GM21447 (cell line): ENCODE results near the gene PNCK.
"Not testable (repeated sequence)": the region's sequence is repeated elsewhere in the genome, so short reads cannot be mapped to it uniquely, and the experiment has no call there.

ENCODE experiments used
- ATAC-seq: cut with Tn5 transposase; IDR thresholded peaks from one replicate; pipeline ENCODE4 v1.9.1; 2021; ENCODE audit not compliant: unreplicated experiment

Gene PNCK

DNA sequence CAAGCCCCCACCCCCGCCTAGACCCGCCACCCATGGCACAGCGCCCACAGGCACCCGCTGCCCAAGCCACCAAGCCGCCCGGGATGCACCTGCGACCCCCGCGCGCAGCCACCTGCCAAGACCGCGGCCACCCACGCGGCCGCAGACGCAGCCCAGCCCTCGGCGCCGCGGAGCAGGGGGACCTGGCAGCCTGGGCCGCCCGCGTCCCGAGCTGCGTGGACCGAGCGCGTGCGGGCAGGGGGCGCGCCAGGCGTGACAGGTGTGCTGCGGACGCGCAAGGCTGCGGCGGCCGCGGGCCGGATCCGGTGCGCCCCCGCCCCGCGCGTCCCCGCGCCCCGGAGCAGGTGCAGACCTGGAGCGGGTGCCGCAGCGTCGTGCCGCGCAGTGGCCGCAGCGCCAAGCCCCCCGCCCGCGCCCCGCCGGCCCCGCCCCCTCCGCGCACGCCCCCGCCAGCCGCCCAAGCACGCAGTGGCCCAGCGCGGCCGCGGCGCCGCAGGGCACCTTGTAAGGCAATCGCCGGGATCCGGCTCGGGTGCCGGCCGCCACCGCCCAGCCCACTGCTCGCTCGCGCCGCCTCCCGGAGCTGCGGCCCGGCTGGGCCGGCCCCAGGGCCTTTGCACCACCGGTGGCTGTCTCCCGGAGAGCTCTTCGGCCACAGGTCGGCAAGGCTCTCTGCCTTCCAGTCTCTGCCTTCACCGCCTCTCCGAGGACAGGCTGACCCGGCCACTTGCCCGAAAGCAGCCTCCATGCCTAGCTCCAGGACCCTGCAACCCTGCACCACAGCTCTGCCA is at the start of gene PNCK:
Gene PNCK, minus strand, starts transcription at position 386 of the 791 bp plus-strand sequence. CDS start 737 bp downstream, outside the sequence.
- ATAC-seq, result no peak

GRCh38 chrX:153722704-153723350 is 49.2 kb upstream of the PNCK start:
- ATAC-seq, result no peak

DNA sequence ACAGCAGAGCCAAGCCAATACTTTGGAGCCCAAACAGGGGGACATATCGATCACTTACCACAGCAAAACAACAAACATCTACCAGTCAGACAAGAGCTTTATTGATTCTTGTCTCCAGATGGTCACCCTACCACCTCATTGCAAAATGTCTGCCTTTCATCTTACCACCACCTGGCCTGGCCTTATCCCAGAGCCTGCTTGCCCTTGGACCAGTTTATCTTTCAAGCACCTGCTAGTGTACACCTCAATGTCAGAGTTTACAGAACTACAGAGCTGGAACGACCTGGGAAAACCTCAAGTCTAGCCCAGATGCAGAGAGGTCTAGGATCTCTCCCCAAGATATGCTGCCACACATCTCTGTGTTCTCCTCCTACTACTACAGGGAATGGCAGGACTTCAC is 46.1 kb upstream of the PNCK start:
- no peak for ATAC-seq

DNA sequence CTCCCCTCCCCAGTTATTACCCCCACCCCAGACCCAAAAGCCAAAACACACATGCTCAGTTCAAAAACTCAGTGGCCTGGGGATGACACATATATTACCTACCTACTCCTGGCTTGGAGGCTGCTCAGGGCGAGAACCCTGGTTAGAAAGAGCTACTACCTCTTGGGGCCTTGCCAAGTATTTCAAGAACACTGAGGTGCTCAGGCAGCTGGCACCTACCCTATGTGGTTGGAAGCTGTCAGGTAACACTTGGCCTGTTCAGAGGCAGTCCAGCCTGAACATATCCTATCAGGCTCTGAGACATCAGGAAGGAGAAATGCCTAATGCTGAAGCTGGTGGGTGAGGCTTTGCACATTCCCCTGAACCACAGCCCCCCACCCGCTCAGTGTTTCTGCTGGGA is 45.6 kb upstream of the PNCK start:
- no peak for ATAC-seq

GRCh38 chrX:153717445-153717844 is 43.8 kb upstream of the PNCK start:
- ATAC-seq, result no peak

- no peak for ATAC-seq
Observed at GRCh38 chrX:153714256-153714655, 40.6 kb upstream of the PNCK start.

- no peak for ATAC-seq
Observed at GRCh38 chrX:153709726-153710674, 36.4 kb upstream of the PNCK start.

DNA sequence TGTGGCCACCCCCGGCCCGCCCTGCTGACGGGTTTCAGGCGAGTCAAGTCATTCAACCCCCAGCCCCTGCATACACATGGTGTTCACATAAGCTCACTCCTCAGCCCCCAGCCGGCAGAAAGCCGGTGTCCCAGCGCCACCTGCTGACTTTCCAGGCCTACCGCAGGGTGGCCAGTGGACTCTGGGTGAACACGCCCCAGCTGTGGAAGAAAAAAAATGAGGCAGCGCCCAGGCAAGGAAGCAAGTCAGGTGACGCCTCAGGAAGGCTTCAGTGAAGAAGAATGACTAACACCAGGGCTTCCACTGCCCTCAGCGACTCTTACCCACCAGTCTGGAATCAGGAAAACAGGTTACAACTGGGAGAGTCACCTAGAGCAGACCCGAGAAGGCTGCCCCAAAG is 34.8 kb upstream of the PNCK start:
- no peak for ATAC-seq

DNA sequence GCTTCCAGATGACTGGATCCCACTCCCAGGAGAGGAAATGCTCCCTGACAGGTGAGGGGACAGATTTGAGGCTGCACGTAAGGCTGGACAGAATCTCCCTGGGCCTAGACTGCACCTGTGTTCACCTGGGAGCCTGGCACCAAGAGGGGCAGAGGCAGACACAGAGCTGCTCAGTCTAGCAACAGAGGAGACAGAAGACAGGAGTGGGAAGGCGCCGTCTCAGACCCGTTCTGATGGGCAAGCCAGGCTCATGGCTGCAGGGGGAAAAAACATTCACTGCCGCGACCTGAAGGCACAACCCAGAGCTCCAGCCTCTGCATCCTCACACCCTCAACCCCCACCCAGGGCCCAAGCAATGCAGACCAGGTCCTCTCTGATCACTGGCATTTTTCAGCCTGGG is 33.8 kb upstream of the PNCK start:
- no peak for ATAC-seq

- no peak for ATAC-seq
Observed at GRCh38 chrX:153706799-153707198, 33.2 kb upstream of the PNCK start.

GRCh38 chrX:153705403-153706060 is 31.9 kb upstream of the PNCK start:
- ATAC-seq, result not testable (repeated sequence)

- not testable (repeated sequence) for ATAC-seq
Observed at GRCh38 chrX:153704631-153705402, 31.2 kb upstream of the PNCK start.

GRCh38 chrX:153704021-153704526 is 30.5 kb upstream of the PNCK start:
- ATAC-seq, result no peak

DNA sequence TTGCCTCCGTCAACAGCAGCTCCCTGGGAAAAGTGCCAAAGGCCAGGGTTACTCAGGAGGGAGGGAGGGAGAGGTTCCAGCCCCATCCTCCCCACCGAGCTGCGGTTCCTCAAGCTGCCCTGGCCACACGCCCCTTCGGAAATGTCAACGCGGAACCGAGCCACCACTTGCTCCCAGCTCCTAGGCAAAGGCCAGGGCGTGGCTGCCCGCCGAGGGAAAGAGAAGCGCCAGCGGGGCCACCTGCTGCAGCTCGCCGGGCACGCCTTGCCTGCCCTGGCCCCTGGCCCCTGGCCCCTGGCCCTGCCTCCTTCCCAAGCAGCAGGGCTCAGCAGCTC is 29.4 kb upstream of the PNCK start:
- ATAC-seq, result no peak

- no peak for ATAC-seq
Observed at GRCh38 chrX:153702336-153703035, 28.9 kb upstream of the PNCK start.

DNA sequence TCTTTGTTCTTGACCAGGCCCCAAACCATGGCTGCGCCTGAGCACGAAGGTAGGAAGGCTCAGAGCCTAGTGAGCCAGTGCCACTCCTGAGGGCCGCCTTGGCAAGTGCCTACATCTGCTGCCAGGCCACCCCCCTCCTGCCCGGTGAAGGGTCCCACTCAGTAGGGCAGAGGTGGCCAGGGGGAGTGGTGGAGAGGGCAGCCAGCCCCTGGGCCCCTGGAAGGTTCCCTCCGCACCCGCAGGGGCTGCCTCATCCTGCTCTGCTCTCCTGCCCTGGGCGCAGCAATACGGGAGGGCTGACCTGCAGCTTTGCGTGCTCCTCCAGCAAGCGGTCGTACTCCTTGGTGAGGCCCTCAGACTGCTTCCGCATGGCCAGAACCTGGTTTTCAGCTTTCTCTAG is 28.1 kb upstream of the PNCK start:
- ATAC-seq, result no peak

- no peak for ATAC-seq
Observed at GRCh38 chrX:153700967-153701366, 27.4 kb upstream of the PNCK start.

- no peak for ATAC-seq
Observed at GRCh38 chrX:153700376-153700945, 26.8 kb upstream of the PNCK start.

GRCh38 chrX:153699784-153700371 is 26.3 kb upstream of the PNCK start:
- not testable (repeated sequence) for ATAC-seq
